ENCODE measurements around the gene SMYD3.

DNA sequence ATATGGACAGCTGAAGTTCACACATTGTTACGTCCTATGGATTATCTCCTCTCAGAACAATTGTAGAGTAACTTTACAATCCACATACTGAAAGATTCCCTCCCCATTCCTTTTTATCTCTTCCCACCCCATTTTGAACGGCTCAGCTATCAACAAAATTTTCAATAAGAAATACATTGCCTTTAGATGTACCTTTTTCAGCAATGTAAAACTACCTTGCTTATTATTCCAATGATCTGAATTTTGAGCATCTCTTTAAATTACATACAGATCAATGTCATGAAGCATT lies 503.7 kb downstream of the SMYD3 start:
- TF ChIP-seq MXI1 (IDR thresholded peaks at IDR 0.05; ENCODE audit: low read depth, low read length) (no peak), NFXL1 (IDR thresholded peaks at IDR 0.05; ENCODE audit: borderline replicate concordance) (no peak), KLF5 (IDR thresholded peaks at IDR 0.05; ENCODE audit: partially characterized antibody) (no peak), TCF12 (IDR thresholded peaks at IDR 0.05; ENCODE audit: low read depth, low read length) (no peak), POLR2AphosphoS5 (IDR thresholded peaks at IDR 0.05; ENCODE audit: low read length) (no peak), CHD4 (IDR thresholded peaks at IDR 0.05) (no peak), YBX1 (IDR thresholded peaks at IDR 0.05) (no peak), ZZZ3 (IDR thresholded peaks at IDR 0.05; ENCODE audit: control insufficient read depth, insufficient read length, low read depth) (no peak), RELA (IDR thresholded peaks at IDR 0.05; ENCODE audit: borderline replicate concordance, partially characterized antibody) (no peak)
- TF ChIP-seq, protein P1, sequence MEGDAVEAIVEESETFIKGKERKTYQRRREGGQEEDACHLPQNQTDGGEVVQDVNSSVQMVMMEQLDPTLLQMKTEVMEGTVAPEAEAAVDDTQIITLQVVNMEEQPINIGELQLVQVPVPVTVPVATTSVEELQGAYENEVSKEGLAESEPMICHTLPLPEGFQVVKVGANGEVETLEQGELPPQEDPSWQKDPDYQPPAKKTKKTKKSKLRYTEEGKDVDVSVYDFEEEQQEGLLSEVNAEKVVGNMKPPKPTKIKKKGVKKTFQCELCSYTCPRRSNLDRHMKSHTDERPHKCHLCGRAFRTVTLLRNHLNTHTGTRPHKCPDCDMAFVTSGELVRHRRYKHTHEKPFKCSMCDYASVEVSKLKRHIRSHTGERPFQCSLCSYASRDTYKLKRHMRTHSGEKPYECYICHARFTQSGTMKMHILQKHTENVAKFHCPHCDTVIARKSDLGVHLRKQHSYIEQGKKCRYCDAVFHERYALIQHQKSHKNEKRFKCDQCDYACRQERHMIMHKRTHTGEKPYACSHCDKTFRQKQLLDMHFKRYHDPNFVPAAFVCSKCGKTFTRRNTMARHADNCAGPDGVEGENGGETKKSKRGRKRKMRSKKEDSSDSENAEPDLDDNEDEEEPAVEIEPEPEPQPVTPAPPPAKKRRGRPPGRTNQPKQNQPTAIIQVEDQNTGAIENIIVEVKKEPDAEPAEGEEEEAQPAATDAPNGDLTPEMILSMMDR (IDR thresholded peaks at IDR 0.05 in 2 of 3, conservative IDR thresholded peaks at IDR 0.05 in 1 of 3; ENCODE audit: control insufficient read depth in 2 of 3, extremely low read depth in 1 of 3, insufficient read depth in 1 of 3, low read depth in 3 of 3, low read length in 3 of 3): no peak
- TF ChIP-seq, protein P2, sequence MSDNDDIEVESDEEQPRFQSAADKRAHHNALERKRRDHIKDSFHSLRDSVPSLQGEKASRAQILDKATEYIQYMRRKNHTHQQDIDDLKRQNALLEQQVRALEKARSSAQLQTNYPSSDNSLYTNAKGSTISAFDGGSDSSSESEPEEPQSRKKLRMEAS (IDR thresholded peaks at IDR 0.05; ENCODE audit: low read depth, low read length): no peak
